DOHH2 (cell line): Measurements from ENCODE around the gene CRB3.

Experiments
- CTCF ChIP-seq: fragments of 200-600 bp; sonication (generic); IDR thresholded peaks from one replicate; pipeline ENCODE4 v1.5.1; 2014; ENCODE audit warnings: antibody characterized with exemption, mild to moderate bottlenecking, low read depth, low read length; ENCODE audit not compliant: poor library complexity, severe bottlenecking
- EZH2phosphoT487 ChIP-seq: fragments of 200-600 bp; sonication (generic); IDR thresholded peaks from 2 replicates; pipeline ENCODE4 v1.6.1; 2017; ENCODE audit warnings: borderline replicate concordance, mild to moderate bottlenecking, antibody characterized with exemption, low read length, moderate library complexity, mixed read lengths

- no peak for TF ChIP-seq CTCF
- TF ChIP-seq EZH2phosphoT487, result no peak
These were observed 20.1 kb upstream of the CRB3 start for GRCh38 chr19:6443986-6444385.
